Body of pancreas (tissue), 4 donors: ENCODE results near the gene CFAP46. TPM values are rescaled to one million over a fixed set of nuclear protein-coding genes. Genes with fewer than 3 reads are reported as not detected.
A peak's percentile ranks its signal among the peaks of the same experiment; 100 is the strongest.

Source experiments
- ATAC-seq: fragments of 150-250 bp; one replicate; pipeline ENCODE4 v1.9.1; 2016
- DNase-seq, 4 donors: peaks; one replicate each; pipeline ENCODE4 v3.0.0-alpha.2; 2019
- H3K27ac ChIP-seq, 4 donors: fragments of 200-600 bp; sonication (generic); 1 replicate in 3 of 4; 2 replicates in 1 of 4; pipeline versions ENCODE4 v1.5.1 to v1.6.1; 2016 to 2019; ENCODE audit warnings: mild to moderate bottlenecking in 1 of 4, mixed read lengths in 1 of 4, moderate library complexity in 1 of 4
- H3K27me3 ChIP-seq, 2 donors: fragments of 200-600 bp; sonication (generic); one replicate each; pipeline ENCODE4 v1.6.0; 2016; ENCODE audit warnings: mild to moderate bottlenecking in 1 of 2
- H3K36me3 ChIP-seq, 2 donors: fragments of 200-600 bp; sonication (generic); replicated peaks in 1 of 2; 2 replicates each; pipeline ENCODE4 v1.5.1; 2016; ENCODE audit warnings: low read depth in 2 of 2; ENCODE audit not compliant: insufficient read depth in 1 of 2
- H3K4me1 ChIP-seq: fragments of 200-600 bp; sonication (generic); one replicate; pipeline ENCODE4 v1.6.0; 2016
- H3K4me3 ChIP-seq, 2 donors: fragments of 200-600 bp; sonication (generic); 1 replicate in 1 of 2; 2 replicates in 1 of 2; pipeline ENCODE4 v1.5.1; 2016 to 2019
- H3K9me3 ChIP-seq, 3 donors: fragments of 200-600 bp; sonication (generic); 1 replicate in 2 of 3; 2 replicates in 1 of 3; pipeline ENCODE4 v1.5.1; 2016
- CTCF ChIP-seq, 7 experiments: fragments of 450-650 bp in 4 of 7; fragments of 200-600 bp in 3 of 7; sonication (generic) in 3 of 7; IDR thresholded peaks; one replicate each; pipeline ENCODE4 v1.5.1; 2016 to 2019; ENCODE audit warnings: antibody characterized with exemption in 7 of 7
- POLR2A ChIP-seq, 3 donors: fragments of 450-650 bp; IDR thresholded peaks; one replicate each; pipeline ENCODE4 v1.6.1; 2016; ENCODE audit warnings: antibody characterized with exemption in 3 of 3, mild to moderate bottlenecking in 2 of 3
- WGBS, 2 donors: methylation state at CpG; one replicate each; pipeline ENCODE4 v1.1.5; 2017; 5-methylcytosine and 5-hydroxymethylcytosine counted together
- intact Hi-C: fragments of 100-400 bp; cut with DNase I; formaldehyde crosslinking; loops from one replicate; pipeline ENCODE4 v1.15.1; 2023
- total RNA-seq, 2 donors: library from RNA; depleted of rRNA; stranded (reverse); fragments of >200 nt; gene quantifications; one replicate each; pipeline ENCODE4 v1.1.0, GENCODE V29; 2016

Gene CFAP46
- total RNA-seq, 2 donors from 2014 or later = 0.33 to 0.52 TPM

DNA sequence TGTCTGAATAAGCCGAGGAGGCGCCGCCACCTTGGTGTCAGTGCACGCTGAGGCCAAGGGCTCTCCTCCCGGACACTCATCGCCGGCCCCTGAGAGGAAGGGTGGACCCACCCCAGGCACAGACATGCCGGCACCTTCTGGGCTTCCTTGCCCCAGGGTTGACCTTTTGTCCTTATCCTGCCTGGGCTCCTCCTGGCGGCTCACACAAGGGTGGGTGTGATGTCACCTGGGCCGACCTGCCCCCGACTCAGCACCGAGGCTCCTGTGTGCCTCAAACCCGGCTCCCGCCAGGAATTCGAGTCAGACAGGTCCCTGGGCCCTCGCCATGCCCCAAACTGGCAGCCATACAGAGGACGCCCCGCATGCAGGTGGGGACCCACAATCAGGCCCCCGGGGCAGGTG, 17.7 kb upstream of the CFAP46 start:
- Histone ChIP-seq H3K4me3 (no peak overlapping the region), H3K9me3 (no peaks in the 10 kb centered on the region), H3K27ac (no peak overlapping the region), H3K27me3 (no peaks in the 10 kb centered on the region), H3K4me1 (peaks cover 27% of the 10 kb centered on the region), H3K36me3 (no peaks in the 10 kb centered on the region)
- ATAC-seq (no peak), DNase-seq (peak in 1 of 4 donors; percentile 10)
- 58 to 65% methylated on average over 8 to 19 of the region's 19 CpGs for WGBS, 2 donors
- intact Hi-C loops = no loop called here
- no peak for TF ChIP-seq CTCF (IDR thresholded peaks at IDR 0.05)
- TF ChIP-seq POLR2A (IDR thresholded peaks at IDR 0.05) = no peak

GRCh38 chr10:132959559-132959961, 17.2 kb upstream of the CFAP46 start:
- intact Hi-C loops = no loop called here
- no peak for TF ChIP-seq CTCF (IDR thresholded peaks at IDR 0.05)
- no peak for TF ChIP-seq POLR2A (IDR thresholded peaks at IDR 0.05)
- H3K36me3 ChIP-seq = no peaks in the 10 kb centered on the region
- H3K27ac ChIP-seq = no peak overlapping the region
- H3K4me1 ChIP-seq = peaks cover 27% of the 10 kb centered on the region
- WGBS, 2 donors = 74 to 84% methylated on average over 3 to 7 of the region's 8 CpGs
- H3K9me3 ChIP-seq = no peaks in the 10 kb centered on the region
- DNase-seq (peak in 1 of 4 donors; percentile 11), ATAC-seq (no peak)
- H3K4me3 ChIP-seq = no peak overlapping the region
- H3K27me3 ChIP-seq = no peaks in the 10 kb centered on the region

DNA sequence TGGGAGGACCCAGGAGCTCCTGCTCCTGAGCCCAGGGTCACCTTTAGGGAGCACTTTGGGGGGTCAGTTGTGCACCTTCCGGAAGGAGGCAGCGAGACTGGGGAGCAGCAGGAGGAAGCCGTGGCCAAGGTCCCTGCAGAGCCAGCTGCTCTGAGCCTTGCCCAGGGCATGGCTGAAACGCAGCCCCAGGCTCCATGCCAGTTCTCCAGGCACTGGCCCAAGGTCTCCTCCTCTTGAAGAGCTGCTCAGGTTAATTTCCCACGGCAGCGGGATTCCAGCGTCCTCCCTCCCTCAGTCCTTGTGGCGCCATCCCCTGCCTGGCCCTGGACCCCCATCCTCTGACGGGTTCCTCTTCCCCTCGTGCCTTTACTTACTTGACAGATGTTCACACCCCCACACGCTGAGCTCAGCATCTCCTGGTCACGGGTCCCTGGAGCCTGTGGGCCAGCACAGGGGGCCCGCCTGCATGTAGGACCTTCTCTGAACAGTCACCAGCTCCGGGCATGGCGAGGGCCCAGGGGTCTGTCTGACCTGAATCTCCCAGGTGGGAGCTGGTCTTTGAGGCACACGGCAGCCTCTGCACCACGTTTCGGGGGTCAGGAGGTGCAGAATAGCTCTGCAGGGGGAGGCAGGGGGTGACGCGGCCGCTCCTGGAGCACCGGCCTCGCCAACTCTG, 16.7 kb upstream of the CFAP46 start:
- intact Hi-C loops = no loop called here
- H3K36me3 ChIP-seq = no peaks in the 10 kb centered on the region
- no peak for TF ChIP-seq POLR2A (IDR thresholded peaks at IDR 0.05)
- TF ChIP-seq CTCF (IDR thresholded peaks at IDR 0.05) = no peak
- no peak overlapping the region for H3K4me3 ChIP-seq
- ATAC-seq (peak; percentile 53), DNase-seq (peak; percentile 60 to 79 (median 64))
- 50 to 52% methylated on average over 12 to 23 of the region's 23 CpGs for WGBS, 2 donors
- no peak overlapping the region for H3K27ac ChIP-seq
- H3K9me3 ChIP-seq = no peaks in the 10 kb centered on the region
- H3K4me1 ChIP-seq = peaks cover 22% of the 10 kb centered on the region
- H3K27me3 ChIP-seq = no peaks in the 10 kb centered on the region

GRCh38 chr10:132957981-132958882, 15.9 kb upstream of the CFAP46 start:
- TF ChIP-seq POLR2A (IDR thresholded peaks at IDR 0.05) (no peak), CTCF (IDR thresholded peaks at IDR 0.05) (no peak)
- intact Hi-C loops = no loop called here
- no peaks in the 10 kb centered on the region for H3K36me3 ChIP-seq
- H3K4me3 ChIP-seq = no peak overlapping the region
- no peak overlapping the region for H3K27ac ChIP-seq
- peaks cover 22% of the 10 kb centered on the region for H3K4me1 ChIP-seq
- WGBS, 2 donors = 64 to 71% methylated on average over 11 to 31 of the region's 34 CpGs
- H3K27me3 ChIP-seq = no peaks in the 10 kb centered on the region
- DNase-seq (peak in 1 of 4 donors; percentile 9), ATAC-seq (peak; percentile 7)
- H3K9me3 ChIP-seq = no peaks in the 10 kb centered on the region
